GM12873 (cell line): ENCODE data around the gene IL33.

Experiments
- CTCF ChIP-seq: IDR thresholded peaks from 2 replicates; pipeline ENCODE4 v1.5.1; 2012; ENCODE audit warnings: low read depth, mild to moderate bottlenecking, moderate library complexity, low read length, control low read depth; ENCODE audit not compliant: insufficient read depth; ENCODE audit errors: missing control alignments

Gene IL33

GRCh38 chr9:6230037-6230780 lies 14.6 kb downstream of the IL33 start:
- no peak for TF ChIP-seq CTCF

GRCh38 chr9:6232336-6232945 lies 16.8 kb downstream of the IL33 start:
- TF ChIP-seq CTCF: no peak

- no peak for TF ChIP-seq CTCF
Measured at GRCh38 chr9:6234014-6234413, 18.4 kb downstream of the IL33 start.

GRCh38 chr9:6237267-6237666 lies 21.7 kb downstream of the IL33 start:
- no peak for TF ChIP-seq CTCF

GRCh38 chr9:6239048-6239461 lies 23.4 kb downstream of the IL33 start:
- TF ChIP-seq CTCF: no peak

GRCh38 chr9:6239694-6240093 lies 24.1 kb downstream of the IL33 start:
- TF ChIP-seq CTCF: no peak

GRCh38 chr9:6243746-6244145 lies 28.1 kb downstream of the IL33 start:
- no peak for TF ChIP-seq CTCF
